GM19240 (cell line): Measurements from ENCODE around the gene CHRNA4.
"Not testable (repeated sequence)": the region's sequence is repeated elsewhere in the genome, so short reads cannot be mapped to it uniquely, and the experiment has no call there.

ENCODE experiments used
- DNase-seq: peaks from one replicate; pipeline ENCODE4 v3.0.0; 2011; ENCODE audit warnings: low spot score; ENCODE audit not compliant: insufficient read length

Gene CHRNA4

GRCh38 chr20:63310265-63310991, 50.7 kb downstream of the CHRNA4 start:
- no peak for DNase-seq

- no peak for DNase-seq
These were observed 51.7 kb downstream of the CHRNA4 start for GRCh38 chr20:63309261-63310071.

DNA sequence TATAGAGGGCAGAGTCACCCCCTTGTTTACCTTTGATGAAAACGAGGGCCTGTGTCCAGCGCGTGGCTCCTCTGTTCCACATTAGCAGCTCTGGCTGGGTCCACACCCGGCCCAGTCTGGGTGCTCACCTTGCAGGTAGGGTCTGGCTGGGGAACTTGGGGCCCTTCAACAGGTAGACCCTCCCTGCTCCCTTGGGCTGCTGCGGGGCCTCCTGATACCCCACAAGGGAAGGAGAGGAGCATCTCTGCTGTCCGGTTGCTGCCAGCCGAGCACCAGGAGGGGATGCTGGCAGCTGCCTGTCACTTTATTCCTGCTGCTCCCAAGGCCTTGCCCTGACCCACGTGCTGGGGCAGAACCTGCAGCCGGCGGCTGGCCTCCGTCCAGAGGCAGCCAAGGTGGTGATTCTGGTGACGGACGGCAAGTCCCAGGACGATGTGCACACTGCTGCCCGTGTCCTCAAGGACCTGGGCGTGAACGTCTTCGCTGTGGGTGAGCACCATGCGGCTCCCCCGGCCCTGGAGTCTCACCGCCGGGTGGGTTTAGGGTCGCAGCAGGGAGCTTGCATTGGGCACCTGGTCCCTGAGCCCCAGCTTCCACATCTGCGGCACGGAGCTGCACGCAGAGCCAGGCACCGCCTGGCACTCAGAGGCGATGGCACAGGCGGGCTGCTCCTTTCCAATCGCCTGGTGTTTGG, 52.8 kb downstream of the CHRNA4 start:
- DNase-seq: no peak

GRCh38 chr20:63307538-63308217, 53.5 kb downstream of the CHRNA4 start:
- no peak for DNase-seq

DNA sequence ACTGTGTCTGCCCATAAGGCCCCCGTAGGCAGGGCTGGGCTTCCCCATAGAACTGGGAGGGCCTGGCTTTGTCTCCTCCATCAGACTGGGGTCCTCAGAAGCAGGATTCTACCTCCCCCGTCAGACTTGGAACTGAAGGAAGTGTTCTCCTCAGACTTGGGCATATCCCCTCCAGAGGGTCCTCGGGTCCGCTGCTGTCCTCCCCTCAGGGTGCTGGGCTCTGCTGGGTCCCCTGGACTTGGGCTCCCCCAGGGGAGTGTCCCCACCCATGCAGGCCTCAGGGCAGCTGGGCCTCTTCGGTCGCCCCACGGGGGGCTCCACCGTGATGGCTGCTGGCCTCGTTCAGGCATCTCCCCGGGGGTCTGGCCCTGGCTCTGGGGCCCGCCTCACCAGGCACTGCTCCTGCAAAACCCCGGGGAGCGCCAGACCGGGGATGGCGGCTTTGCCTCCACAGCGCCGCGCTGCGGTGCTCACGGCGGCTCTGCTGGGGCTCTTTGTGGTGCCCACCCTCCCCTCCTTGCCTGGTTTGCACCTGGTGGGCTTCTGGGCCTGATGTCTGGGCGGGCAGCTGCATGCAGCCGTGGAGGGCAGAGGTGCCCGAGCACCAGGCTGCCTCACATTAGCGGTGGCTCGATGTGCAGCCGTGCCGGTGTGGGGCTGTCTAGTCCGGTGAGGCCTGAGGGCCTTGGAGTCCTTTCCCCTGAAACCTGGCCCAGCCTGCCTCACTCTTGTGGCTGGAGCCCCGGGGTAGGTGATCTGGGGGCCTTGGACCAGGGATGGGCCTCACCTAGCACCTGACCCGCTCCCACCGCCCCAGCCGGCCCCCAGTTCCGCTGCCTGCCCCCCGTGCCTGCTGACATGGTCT, 54.2 kb downstream of the CHRNA4 start:
- no peak for DNase-seq

DNA sequence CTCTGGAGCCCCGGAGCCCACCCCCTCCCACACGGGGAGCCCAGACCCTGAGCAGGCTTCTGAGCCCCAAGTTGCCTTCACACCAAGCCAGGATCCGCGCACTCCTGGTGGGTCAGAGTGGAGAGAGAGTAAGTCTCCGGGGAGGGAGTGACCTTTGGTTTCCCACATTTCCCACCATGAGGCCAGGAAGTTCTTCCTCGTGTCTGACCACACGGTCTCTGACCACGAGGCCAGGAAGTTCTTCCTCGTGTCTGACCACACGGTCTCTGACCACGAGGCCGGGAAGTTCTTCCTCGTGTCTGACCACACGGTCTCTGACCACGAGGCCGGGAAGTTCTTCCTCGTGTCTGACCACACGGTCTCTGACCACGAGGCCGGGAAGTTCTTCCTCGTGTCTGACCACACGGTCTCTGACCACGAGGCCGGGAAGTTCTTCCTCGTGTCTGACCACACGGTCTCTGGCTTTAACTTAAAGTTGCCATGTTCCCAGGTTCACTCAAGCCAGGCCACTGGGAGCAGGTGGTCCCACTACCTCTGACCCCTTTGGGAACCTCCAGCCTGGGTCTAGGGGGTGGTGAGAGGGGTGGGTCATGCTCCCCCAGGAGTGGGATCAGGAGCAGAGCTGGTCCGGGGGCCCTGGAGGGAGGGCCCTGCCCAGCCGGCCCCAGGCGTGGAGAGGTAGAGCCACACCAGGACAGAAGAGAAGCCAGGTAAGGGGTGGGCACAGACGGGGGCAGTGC, 55.0 kb downstream of the CHRNA4 start:
- DNase-seq: not testable (repeated sequence)

DNA sequence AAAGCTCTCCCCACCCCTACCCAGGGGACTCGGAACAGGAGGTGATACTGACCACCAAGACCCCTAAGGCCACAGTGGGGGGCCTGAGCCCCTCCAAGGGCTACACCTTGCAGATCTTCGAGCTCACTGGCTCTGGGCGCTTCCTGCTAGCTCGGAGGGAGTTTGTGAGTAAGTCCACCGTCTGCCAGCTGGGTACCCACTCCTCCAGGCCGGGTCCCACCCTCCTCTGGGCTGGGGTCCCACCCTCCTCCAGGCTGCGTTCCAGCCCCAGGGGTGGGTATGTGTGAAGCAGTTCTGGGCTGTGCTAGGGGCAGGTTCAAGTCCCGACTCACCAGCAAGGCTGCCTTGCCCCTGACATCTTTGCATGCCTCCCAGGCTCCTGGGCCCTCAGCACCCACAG, 55.8 kb downstream of the CHRNA4 start:
- DNase-seq: no peak

DNA sequence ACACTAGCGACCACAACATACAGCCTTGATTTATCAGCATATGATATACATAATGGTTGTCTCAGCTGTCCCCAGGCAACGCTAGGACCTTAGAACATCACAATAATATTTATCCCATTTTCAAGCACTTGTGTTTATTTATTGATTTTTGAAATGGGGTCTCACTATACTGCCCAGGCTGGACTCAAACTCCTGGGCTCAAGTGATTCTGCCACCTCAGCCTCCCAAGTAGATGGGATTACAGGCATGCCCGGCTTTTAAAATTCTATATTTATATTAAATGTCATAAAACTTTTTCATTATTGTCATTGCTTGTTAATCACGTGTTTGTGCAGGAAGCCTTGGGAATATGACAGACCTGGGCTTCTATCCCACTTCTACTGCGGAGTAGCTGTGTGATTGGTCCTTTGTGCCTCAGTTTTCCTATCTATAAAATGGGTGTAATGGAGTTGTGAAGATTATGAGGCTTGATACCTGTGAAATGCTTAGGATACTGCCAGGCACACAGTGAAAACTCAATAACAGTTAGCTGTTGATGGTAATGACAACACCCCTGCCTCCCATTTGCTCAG, 58.0 kb downstream of the CHRNA4 start:
- no peak for DNase-seq

GRCh38 chr20:63301671-63302070, 59.5 kb downstream of the CHRNA4 start:
- DNase-seq: no peak

DNA sequence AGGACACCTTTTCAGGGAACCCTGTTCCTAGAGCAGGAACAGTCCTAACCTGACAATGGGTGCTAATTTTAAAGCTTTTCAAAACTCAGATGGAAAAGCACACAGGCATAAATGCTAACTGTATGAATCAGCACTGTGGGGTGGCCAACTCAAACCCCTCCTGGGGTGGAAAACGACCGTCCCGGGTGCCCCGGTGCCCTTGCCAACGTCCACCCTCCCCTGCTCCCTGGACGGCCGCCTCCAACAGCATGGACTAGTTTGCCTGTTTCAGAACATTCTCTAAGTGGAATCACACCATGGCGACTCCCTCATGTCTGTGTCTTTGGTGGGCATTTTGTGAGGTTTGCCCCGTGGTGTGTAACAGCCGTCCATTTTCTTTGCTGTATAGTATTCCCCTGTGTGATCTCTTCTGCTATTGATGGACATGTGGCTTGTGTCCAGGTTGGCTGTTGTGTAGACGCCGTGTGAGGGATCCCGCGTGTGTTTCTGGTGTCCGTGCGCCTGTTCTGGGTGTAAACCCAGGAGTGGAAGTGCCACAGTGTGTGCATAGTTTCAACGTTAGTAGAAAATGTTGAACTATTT, 62.3 kb downstream of the CHRNA4 start:
- DNase-seq: no peak

- DNase-seq: no peak
These were observed 63.2 kb downstream of the CHRNA4 start for GRCh38 chr20:63297796-63298572.

GRCh38 chr20:63297371-63297781, 63.8 kb downstream of the CHRNA4 start:
- no peak for DNase-seq

DNA sequence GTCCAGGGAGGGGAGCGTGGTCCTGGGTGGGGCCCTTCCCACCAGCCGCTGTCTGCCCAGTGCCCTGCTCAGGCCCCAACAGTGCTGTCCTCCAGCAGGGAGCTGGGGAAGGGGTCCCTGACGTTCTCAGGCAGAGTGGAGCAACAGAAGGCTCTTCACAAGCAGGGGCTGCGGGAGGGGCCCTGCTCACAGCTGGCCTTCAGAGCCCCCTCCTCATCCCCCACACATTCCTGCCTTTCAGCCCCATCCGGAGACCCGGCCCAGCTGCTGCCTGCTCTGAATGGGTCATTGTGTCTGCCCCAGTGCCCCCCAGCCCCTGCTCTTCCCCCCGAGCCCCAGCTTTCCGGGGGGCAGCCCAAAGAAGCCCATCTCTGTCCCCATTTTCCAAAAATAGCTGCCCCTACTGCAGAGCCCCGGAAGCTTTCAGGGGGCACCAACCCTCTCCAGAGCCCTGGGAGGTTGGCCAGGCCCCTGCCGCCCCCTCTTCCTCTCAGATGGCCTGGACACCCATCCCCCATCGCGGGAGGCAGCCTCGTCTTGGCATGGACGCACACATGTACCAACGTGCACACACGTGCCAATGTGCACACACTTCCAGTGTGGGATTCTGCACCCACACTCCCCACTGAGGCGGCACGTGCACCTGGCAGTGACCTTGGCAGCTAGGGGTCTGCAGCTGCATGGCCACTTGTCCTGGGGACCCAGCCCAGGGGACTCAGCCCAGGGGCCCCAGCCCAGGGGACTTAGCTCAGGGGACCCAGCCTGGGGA, 64.4 kb downstream of the CHRNA4 start:
- no peak for DNase-seq

GRCh38 chr20:63295846-63296245, 65.3 kb downstream of the CHRNA4 start:
- no peak for DNase-seq

DNA sequence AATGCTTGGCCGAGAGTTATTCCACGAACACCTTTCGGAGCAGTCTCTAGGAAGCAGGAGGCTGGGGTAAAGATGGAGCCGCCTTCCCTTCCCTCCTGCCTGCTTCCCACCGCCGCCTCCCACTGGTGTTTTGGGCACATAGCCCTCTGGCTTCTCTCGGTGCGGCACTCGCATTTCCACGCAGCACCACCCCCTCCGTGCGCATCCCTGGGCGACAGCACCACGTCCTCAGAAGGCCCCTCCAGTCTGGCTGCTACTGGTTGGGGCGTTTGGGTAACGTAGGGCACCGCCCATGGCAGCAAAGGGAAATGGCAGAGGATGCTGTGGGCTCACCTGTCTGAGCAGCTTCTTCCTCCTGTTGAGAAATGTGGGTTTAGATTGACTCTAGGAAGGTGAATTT, 65.7 kb downstream of the CHRNA4 start:
- no peak for DNase-seq

DNA sequence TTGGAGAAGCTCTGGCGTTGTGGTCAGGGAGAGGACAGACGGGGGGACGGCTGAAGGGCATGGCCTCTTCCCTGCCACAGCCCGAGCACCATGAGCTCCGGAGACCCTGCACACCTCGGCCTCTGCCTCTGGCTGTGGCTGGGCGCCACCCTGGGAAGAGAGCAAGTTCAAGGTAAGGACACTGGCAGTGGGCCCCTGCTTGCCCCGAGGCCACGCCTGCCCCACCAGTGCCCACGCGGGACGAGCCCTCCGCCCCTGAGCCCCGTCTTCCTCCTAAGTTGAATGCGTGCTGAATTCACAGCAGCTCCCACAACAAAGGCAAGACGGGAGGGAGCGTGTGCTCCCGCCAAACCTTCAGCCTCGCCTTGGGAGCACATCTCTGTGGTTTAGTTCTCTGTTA, 66.1 kb downstream of the CHRNA4 start:
- DNase-seq: no peak

GRCh38 chr20:63294536-63294900, 66.6 kb downstream of the CHRNA4 start:
- DNase-seq: no peak
